IPS DF 6.9 (cell line): ENCODE results near the gene FUT7.

ENCODE experiments used
- DNase-seq: peaks from one replicate; pipeline ENCODE4 v3.0.0-alpha.2; 2013; ENCODE audit warnings: low read depth, low spot score
- H3K27ac ChIP-seq: one replicate; pipeline ENCODE4 v1.5.1; 2013; ENCODE audit warnings: low read length, control low read depth
- H3K27me3 ChIP-seq: 2 replicates; pipeline ENCODE4 v1.6.1; 2013; ENCODE audit warnings: mild to moderate bottlenecking, low read length; ENCODE audit not compliant: control insufficient read depth, insufficient read depth
- H3K36me3 ChIP-seq: 2 replicates; pipeline ENCODE4 v1.6.1; 2013; ENCODE audit warnings: low read length; ENCODE audit not compliant: control insufficient read depth, insufficient read depth
- H3K4me1 ChIP-seq: 2 replicates; pipeline ENCODE4 v1.6.1; 2013; ENCODE audit warnings: low read length; ENCODE audit not compliant: control insufficient read depth, insufficient read depth
- H3K4me3 ChIP-seq: 2 replicates; pipeline ENCODE4 v1.5.1; 2013; ENCODE audit warnings: mild to moderate bottlenecking, low read length
- H3K9me3 ChIP-seq: 2 replicates; pipeline ENCODE4 v1.6.1; 2013; ENCODE audit warnings: low read length, inconsistent platforms; ENCODE audit not compliant: control insufficient read depth, insufficient read depth
- WGBS: extraction: QIAGEN DNeasy Blood & Tissue Kit; methylation state at CpG from one replicate; pipeline ENCODE4 v1.1.7; 2013; ENCODE audit warnings: mixed read lengths, missing lambda C conversion rate; ENCODE audit not compliant: insufficient read length, insufficient coverage; 5-methylcytosine and 5-hydroxymethylcytosine counted together

Gene FUT7

DNA sequence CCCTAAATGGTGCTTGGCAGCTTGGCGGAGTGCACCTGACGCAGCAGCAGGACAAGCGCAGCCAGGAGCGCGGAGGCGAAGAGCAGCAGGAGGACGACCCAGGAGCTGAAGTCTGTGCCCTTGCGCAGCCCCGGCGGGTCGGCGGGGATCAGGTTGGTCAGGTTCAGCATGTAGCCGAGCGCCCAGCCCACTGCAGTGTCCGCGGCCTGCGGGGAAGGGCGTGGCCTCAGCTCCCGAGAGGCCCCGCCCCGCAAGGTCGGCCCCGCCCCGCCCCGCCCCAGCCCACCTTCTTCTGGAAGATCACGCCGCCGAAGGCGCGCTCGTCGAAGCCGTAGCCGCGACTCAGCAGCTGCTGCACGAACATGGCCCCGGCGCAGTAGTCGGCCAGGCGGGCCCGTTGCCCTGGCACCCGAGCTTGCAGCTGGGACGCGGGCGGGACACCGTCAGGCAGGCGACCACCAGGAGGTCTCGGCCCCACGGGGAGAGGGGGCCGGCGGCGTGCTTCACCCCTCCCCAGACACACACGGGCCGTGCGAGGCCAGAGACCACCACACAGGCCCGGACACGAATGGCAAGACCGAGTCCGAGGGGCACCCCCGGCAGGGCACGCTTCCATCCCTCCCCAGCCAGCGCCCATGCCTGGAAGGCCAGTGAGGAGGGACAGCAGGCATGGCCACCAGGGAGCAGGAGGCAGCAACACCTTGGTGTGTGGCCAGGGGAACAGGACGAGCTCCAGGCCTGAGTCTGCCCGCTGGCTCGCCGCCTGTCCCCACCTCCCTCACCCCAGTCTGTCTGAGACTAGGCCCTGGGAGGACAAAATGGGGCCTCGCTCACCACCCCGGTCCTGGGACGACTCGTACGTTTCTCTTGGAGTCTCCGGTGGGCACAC, 17.0 kb upstream of the FUT7 start:
- H3K27ac ChIP-seq: no peak overlapping the region
- H3K4me1 ChIP-seq: peaks cover 5% of the 10 kb centered on the region; the same call in 1 of the 2 replicates
- WGBS: no CpG with 5 or more reads among the region's 72 CpGs
- H3K9me3 ChIP-seq: no peaks in the 10 kb centered on the region
- no peak for DNase-seq
- H3K36me3 ChIP-seq: no peaks in the 10 kb centered on the region; the same call in 1 of the 2 replicates
- peaks cover 13% of the 10 kb centered on the region; the same call in 1 of the 2 replicates for H3K27me3 ChIP-seq
- H3K4me3 ChIP-seq: no peak overlapping the region

DNA sequence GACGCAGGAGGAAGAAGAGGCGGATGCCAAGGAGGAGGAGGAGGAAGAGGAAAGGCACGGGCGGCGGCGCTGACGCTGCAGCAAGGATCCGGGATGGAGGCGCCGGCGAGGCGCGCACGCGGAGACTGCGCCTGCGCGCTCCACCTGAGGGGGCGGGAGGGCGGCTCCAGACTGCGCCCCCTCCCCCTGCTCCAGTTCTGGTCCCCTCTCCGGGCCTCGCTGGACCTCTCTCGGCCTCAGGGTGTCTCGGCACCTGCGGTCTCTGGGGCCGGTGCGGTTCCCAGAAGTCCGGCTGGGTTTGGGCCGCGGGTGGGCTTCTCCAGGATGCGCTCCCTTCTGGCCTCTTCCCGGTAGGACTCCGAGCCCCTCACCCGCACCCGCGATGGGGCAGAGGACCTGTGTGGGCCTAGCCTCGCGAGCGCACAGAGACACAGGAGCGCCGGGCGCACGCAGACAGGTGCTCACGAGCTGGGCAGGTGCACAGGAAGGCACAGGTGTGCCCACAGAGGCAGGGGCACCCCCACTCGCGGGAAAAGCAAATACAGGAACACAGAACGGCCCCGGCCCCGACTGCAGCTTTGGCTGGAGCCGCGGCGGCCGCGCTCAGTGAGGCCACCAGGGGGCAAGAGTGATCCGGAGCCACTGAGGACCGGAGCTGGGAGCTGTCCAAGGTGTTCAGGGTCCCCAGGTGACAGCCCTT, 14.3 kb upstream of the FUT7 start, which contains the start of gene NPDC1:
Gene NPDC1 (minus strand): TSS at position 90 of the 700 bp plus-strand sequence. CDS start 188 bp downstream, outside the sequence.
- H3K4me3 ChIP-seq: peak within 1 kb of the TSS; percentile 62
- no peak within 1 kb of the TSS for H3K27ac ChIP-seq
- H3K27me3 ChIP-seq: peaks cover 13% of the 10 kb centered on the region; the same call in 1 of the 2 replicates
- H3K4me1 ChIP-seq: peaks cover 5% of the 10 kb centered on the region; the same call in 1 of the 2 replicates
- H3K9me3 ChIP-seq: no peaks in the 10 kb centered on the region
- no CpG with 5 or more reads among the region's 57 CpGs for WGBS
- peak; percentile 82 for DNase-seq
- H3K36me3 ChIP-seq: no peaks in the 10 kb centered on the region; the same call in 1 of the 2 replicates

DNA sequence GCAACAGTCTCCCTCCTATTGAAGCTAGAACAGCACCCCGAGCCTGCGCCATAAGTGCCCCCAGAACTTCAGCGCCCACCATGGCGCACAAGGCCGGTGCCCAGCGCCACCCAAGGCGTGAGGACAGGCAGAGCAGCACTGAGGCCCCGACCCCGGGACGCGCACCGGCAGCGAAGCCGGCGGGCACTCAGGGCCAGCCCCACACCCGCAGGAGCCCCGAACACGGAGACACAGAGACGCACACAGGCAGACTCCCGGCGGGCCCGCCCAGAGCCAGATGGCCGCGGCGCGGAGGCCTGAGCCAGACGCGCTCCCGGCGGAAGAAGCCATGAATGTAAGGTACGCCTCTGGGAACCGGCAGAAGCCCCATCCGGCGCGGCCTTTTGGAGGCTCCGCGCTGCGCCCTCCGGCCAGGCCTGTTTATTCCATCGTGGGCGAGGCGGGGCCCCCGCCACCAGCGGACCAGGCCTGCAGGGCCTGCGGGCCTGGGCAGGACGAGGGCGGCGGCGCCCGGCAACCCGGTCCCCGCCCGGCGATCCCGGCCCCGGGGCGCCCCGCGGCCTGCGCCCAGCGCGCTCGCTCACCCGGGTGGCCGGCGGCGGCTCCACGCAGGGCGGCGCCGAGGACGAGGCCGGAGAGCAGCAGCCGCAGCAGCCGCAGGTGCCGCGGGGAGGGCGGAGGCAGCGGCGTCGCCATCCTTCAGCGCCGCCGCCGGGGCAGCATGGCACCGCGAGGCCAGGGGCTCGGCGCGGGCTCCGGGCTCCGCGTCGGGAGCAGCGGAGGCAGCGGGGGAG, 13.6 kb upstream of the FUT7 start:
- no peak overlapping the region for H3K27ac ChIP-seq
- H3K4me3 ChIP-seq: peak overlapping the region; percentile 62
- no peak for DNase-seq
- peaks cover 5% of the 10 kb centered on the region; the same call in 1 of the 2 replicates for H3K4me1 ChIP-seq
- peaks cover 13% of the 10 kb centered on the region; the same call in 1 of the 2 replicates for H3K27me3 ChIP-seq
- no CpG with 5 or more reads among the region's 96 CpGs for WGBS
- H3K36me3 ChIP-seq: no peaks in the 10 kb centered on the region; the same call in 1 of the 2 replicates
- no peaks in the 10 kb centered on the region for H3K9me3 ChIP-seq

DNA sequence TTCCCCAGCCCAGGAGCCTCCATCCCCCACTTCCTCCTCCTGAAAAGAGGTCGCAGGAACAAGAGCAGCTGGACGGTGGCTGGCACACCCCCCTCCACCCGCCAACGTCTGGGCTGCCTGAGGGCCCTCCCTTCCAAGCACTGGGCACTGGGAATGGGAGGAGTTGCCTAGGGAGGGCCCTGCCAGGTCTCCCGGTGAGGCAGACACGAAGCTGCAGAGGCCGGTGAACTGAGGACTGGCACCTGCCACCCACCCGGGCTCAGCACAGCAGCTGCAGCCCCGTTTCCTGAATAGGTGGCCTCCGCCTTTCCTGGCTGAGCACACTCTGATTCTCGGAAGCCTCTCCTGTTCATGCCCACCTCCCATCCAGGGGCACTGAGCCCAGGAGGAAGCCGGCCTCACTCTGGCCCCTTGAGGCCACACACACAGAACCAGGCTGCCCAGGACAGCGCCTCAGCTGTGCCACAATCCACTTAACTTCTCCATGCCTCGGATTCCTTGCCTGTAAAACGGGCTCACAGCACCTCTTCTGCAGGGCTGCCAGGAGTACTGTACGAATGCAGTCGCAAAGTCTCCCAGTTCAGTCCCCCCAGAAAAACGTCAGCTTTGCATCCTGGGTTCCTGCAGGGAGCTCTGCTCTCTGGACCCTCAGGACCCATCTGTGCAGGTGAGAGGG, 12.8 kb upstream of the FUT7 start:
- no peaks in the 10 kb centered on the region; the same call in 1 of the 2 replicates for H3K36me3 ChIP-seq
- peaks cover 5% of the 10 kb centered on the region; the same call in 1 of the 2 replicates for H3K4me1 ChIP-seq
- H3K9me3 ChIP-seq: no peaks in the 10 kb centered on the region
- DNase-seq: no peak
- H3K27me3 ChIP-seq: peaks cover 10% of the 10 kb centered on the region; the same call in 1 of the 2 replicates
- H3K4me3 ChIP-seq: peak overlapping the region; percentile 62; the same call in 1 of the 2 replicates
- no peak overlapping the region for H3K27ac ChIP-seq
- WGBS: no CpG with 5 or more reads among the region's 18 CpGs

DNA sequence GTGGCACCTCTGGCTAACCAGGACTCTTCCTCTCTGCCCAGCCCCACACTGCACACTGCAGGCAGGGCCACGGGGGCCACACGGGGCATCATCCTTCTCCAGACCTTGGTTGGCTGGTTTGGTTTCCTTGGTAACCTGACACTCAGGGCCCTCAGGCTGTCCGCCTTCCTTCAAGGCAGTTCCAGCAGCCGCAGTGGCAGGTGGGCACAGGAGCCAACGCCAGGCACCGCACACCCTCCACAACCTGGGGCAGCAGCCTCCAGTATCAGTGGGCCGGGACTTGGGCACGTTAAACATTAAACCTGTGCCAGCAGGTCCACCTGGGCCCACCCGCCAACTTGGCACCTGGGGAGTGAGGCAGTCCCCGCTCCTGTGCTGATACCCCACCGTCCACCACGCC, 12.1 kb upstream of the FUT7 start:
- no peak overlapping the region for H3K4me3 ChIP-seq
- WGBS: no CpG with 5 or more reads among the region's 12 CpGs

DNA sequence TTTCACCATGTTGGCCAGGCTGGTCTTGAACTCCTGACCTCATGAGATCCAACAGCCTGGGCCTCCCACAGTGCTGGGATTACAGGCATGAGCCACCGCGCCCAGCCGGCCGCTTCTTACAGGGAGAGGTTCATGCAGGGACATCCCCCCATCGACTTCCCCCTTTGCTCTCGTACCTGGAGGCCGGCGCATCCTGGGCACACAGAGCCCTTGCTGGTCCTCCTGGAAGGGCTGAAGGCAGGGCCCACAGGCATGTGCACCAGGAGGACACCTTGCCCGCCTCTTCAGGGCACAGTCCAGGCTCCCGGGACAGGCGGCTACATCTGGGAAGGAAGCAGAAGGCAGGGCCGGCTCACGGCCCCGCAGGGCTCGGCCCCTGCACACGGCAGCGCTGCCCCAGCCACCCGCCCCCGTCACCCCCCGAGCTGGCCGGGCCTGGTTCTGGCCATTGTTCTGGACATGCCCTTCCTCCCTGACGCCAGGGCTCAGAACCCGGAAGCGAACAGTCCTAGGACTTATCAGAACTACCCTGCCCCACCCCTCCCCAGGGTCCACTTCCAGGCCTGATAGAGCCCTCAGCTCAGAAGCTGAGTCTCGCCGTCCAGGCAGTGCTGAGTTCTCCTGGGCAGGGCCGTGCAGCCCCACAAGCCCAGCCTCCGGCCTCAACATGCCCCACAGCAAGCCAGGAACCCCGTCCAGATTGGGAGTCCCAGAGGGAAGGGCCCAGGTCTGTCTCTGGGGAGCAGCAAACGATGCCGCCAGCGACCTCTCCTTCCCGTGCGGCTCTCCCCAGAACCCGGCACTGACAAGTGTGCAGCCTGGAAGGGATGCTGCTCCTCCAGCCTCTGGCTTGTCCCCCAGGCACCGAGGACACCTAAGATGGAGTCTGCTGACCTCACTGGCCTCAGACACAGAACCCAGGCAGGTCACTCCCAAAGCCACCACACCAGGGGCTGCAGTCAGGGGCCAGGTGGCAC, 11.2 kb upstream of the FUT7 start:
- peaks cover 5% of the 10 kb centered on the region; the same call in 1 of the 2 replicates for H3K27me3 ChIP-seq
- H3K4me1 ChIP-seq: 0 out of 2 replicates have a peak, but pooled peaks cover 2% of the 10 kb centered on the region
- no peak overlapping the region for H3K4me3 ChIP-seq
- no peak overlapping the region for H3K27ac ChIP-seq
- WGBS: no CpG with 5 or more reads among the region's 36 CpGs
- no peaks in the 10 kb centered on the region; the same call in 1 of the 2 replicates for H3K36me3 ChIP-seq
- no peaks in the 10 kb centered on the region for H3K9me3 ChIP-seq
- DNase-seq: no peak

More for the DNA sequence above, 12.1 kb upstream of the FUT7 start:
- peaks cover 5% of the 10 kb centered on the region; the same call in 1 of the 2 replicates for H3K27me3 ChIP-seq
- no peak overlapping the region for H3K27ac ChIP-seq
- H3K36me3 ChIP-seq: no peaks in the 10 kb centered on the region; the same call in 1 of the 2 replicates
- H3K4me1 ChIP-seq: peaks cover 4% of the 10 kb centered on the region; the same call in 1 of the 2 replicates
- DNase-seq: no peak
- no peaks in the 10 kb centered on the region for H3K9me3 ChIP-seq

DNA sequence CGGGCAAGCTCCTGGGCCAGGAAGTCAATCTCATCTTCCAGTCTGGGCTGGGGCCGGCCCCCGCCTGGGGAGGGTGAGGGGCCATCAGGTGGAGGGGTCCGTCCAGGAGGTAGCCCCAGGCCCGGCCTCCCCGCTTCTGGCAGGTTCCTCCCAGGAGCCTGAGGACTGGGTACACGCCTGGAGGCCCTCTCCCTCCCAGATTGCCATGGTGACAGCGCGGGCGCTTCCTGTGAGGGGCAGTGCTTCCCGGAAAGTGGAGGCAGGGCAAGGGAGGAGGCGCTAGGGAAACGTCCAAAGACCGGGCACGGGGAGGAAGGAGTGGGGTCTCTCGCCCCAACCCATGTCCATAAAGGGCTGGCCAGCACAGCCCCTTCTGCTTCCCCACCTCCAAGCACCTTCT, 9.2 kb upstream of the FUT7 start:
- Histone ChIP-seq H3K9me3 (no peaks in the 10 kb centered on the region), H3K4me1 (0 out of 2 replicates have a peak, but pooled peaks cover 2% of the 10 kb centered on the region), H3K4me3 (no peak overlapping the region), H3K27ac (no peak overlapping the region), H3K27me3 (peaks cover 5% of the 10 kb centered on the region; the same call in 1 of the 2 replicates), H3K36me3 (no peaks in the 10 kb centered on the region; the same call in 1 of the 2 replicates)
- WGBS: no CpG with 5 or more reads among the region's 16 CpGs
- no peak for DNase-seq

DNA sequence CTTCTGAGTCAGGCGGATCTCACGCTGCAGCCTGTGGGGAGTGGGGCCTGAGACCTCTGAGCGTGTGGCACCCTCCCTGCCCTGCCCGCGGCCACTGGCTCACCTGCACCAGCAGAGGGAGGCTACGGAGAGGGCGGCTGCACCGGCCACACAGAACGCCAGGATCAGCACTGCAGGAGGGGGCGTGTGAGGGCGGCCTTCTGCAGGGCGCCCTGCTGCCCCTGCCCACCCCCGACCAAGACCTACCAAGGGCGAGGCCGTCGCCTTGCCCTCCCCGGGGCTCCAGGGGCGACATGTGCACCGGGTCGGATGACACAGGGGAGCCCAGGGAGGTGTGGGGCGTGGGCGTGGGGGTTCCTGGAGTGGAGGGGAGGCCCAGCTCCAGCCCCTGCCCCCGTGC, 8.7 kb upstream of the FUT7 start:
- Histone ChIP-seq H3K4me3 (no peak overlapping the region), H3K27me3 (peaks cover 5% of the 10 kb centered on the region; the same call in 1 of the 2 replicates)

More for the DNA sequence above, 8.7 kb upstream of the FUT7 start:
- no peak for DNase-seq
- no peaks in the 10 kb centered on the region; the same call in 1 of the 2 replicates for H3K36me3 ChIP-seq
- no peaks in the 10 kb centered on the region for H3K9me3 ChIP-seq
- 0 out of 2 replicates have a peak, but pooled peaks cover 2% of the 10 kb centered on the region for H3K4me1 ChIP-seq
- no CpG with 5 or more reads among the region's 23 CpGs for WGBS
- H3K27ac ChIP-seq: no peak overlapping the region
